ENCODE data around the gene AHR.

AHR gene

GRCh38 chr7:17315974-17316373 is 17.5 kb downstream of the AHR start:
- Histone ChIP-seq H3K9me3 (ENCODE audit: control insufficient read depth, insufficient read depth, low read depth, low read length) (no peaks in the 10 kb centered on the region), H3K27ac (ENCODE audit: extremely low read depth, low read depth, low read length) (no peak overlapping the region), H3K36me3 (ENCODE audit: control insufficient read depth in 2 of 2, insufficient read depth in 1 of 2, low read length in 2 of 2) (0 out of 3 replicates have a peak, but pooled peaks cover 0 to 3% of the 10 kb centered on the region in 2 experiments), H3K4me3 (ENCODE audit: low read depth, low read length) (no peak overlapping the region), H3K4me1 (ENCODE audit: control insufficient read depth, insufficient read depth, low read length) (no peaks in the 10 kb centered on the region)
- ChIA-PET POLR2A (no interaction called here), CTCF (no interaction called here)
- TF ChIP-seq ZNF596 (tag by site-specific recombination; IDR thresholded peaks at IDR 0.05) (no peak), HIC1 (tag by site-specific recombination; IDR thresholded peaks at IDR 0.05) (no peak), ZBTB20 (tag by site-specific recombination; IDR thresholded peaks at IDR 0.05) (no peak), TSHZ1 (tag by site-specific recombination; IDR thresholded peaks at IDR 0.05; ENCODE audit: borderline replicate concordance) (no peak), ZNF16 (tag by site-specific recombination; IDR thresholded peaks at IDR 0.05; ENCODE audit: low read depth) (no peak), ZNF776 (tag by site-specific recombination; IDR thresholded peaks at IDR 0.05; ENCODE audit: borderline replicate concordance) (no peak), PRDM1 (tag by site-specific recombination; IDR thresholded peaks at IDR 0.05) (peak; percentile 99), ZNF133 (tag by site-specific recombination; IDR thresholded peaks at IDR 0.05) (no peak)

- CTCF ChIA-PET: interaction anchor here (1.0 to 1.4 kb wide), 2 partner anchors 13 to 23 kb away, joined by 3 read pairs; no protein-coding TSS in a partner anchor
- TF ChIP-seq ZNF335 (tag by site-specific recombination; conservative IDR thresholded peaks at IDR 0.05) (no peak), ZNF610 (tag by site-specific recombination; IDR thresholded peaks at IDR 0.05; ENCODE audit: borderline replicate concordance) (no peak), KLF7 (tag by site-specific recombination; IDR thresholded peaks at IDR 0.05; ENCODE audit: borderline replicate concordance) (no peak), OSR2 (tag by site-specific recombination; IDR thresholded peaks at IDR 0.05) (no peak), ZBTB44 (tag by site-specific recombination; IDR thresholded peaks at IDR 0.05) (no peak), EGR2 (tag by site-specific recombination; IDR thresholded peaks at IDR 0.05; ENCODE audit: low read depth) (no peak), ZNF48 (tag by site-specific recombination; IDR thresholded peaks at IDR 0.05) (no peak), ZBTB8A (tag by site-specific recombination; IDR thresholded peaks at IDR 0.05) (no peak), ZNF677 (tag by site-specific recombination; IDR thresholded peaks at IDR 0.05) (no peak), ZNF76 (tag by site-specific recombination; IDR thresholded peaks at IDR 0.05; ENCODE audit: borderline replicate concordance, low read depth) (no peak), ZNF791 (tag by site-specific recombination; IDR thresholded peaks at IDR 0.05) (no peak), INSM2 (tag by site-specific recombination; IDR thresholded peaks at IDR 0.05) (no peak), ZNF341 (tag by site-specific recombination; IDR thresholded peaks at IDR 0.05; ENCODE audit: low read depth) (no peak), HOXC10 (CRISPR knock-in tag; IDR thresholded peaks at IDR 0.05) (no peak)
- H3K4me3 ChIP-seq (ENCODE audit: low read depth, low read length): no peak overlapping the region
- H3K27ac ChIP-seq (ENCODE audit: extremely low read depth, low read depth, low read length): no peak overlapping the region
- no peaks in the 10 kb centered on the region for H3K9me3 ChIP-seq (ENCODE audit: control insufficient read depth, insufficient read depth, low read depth, low read length)
- peaks cover 0 to 4% of the 10 kb centered on the region in 2 experiments; a peak in 1 of 3 replicates for H3K36me3 ChIP-seq (ENCODE audit: control insufficient read depth in 2 of 2, insufficient read depth in 1 of 2, low read length in 2 of 2)
- no peaks in the 10 kb centered on the region for H3K4me1 ChIP-seq (ENCODE audit: control insufficient read depth, insufficient read depth, low read length)
- POLR2A ChIA-PET: no interaction called here
Observed at GRCh38 chr7:17318146-17318545, 19.7 kb downstream of the AHR start.
